ENCODE results near the gene KRT9.
"Not testable (repeated sequence)": the region's sequence is repeated elsewhere in the genome, so short reads cannot be mapped to it uniquely, and the experiment has no call there.

KRT9 gene

GRCh38 chr17:41576740-41577139 is 4.9 kb upstream of the KRT9 start:
- not testable (repeated sequence) for DNase-seq

- DNase-seq, result no peak
Measured at GRCh38 chr17:41575336-41575735, 3.5 kb upstream of the KRT9 start.

GRCh38 chr17:41567317-41567716 is 4.5 kb downstream of the KRT9 start:
- DNase-seq, result no peak

GRCh38 chr17:41565338-41565737 is 6.5 kb downstream of the KRT9 start:
- DNase-seq, result no peak

GRCh38 chr17:41563607-41564170 is 8.2 kb downstream of the KRT9 start:
- DNase-seq, result no peak

- no peak for DNase-seq
Measured at GRCh38 chr17:41561554-41561953, 10.3 kb downstream of the KRT9 start.

- no peak for DNase-seq
Measured at GRCh38 chr17:41559548-41559947, 12.3 kb downstream of the KRT9 start.

- DNase-seq, result no peak
Measured at GRCh38 chr17:41556931-41557330, 14.9 kb downstream of the KRT9 start.

- DNase-seq, result no peak
Measured at GRCh38 chr17:41556306-41556705, 15.6 kb downstream of the KRT9 start.

GRCh38 chr17:41555105-41555887 is 16.6 kb downstream of the KRT9 start:
- no peak for DNase-seq

- DNase-seq, result no peak
Measured at GRCh38 chr17:41553987-41554680, 17.7 kb downstream of the KRT9 start.

GRCh38 chr17:41553176-41553575 is 18.7 kb downstream of the KRT9 start:
- DNase-seq, result no peak

GRCh38 chr17:41552455-41552854 is 19.4 kb downstream of the KRT9 start:
- no peak for DNase-seq

GRCh38 chr17:41551365-41551764 is 20.5 kb downstream of the KRT9 start:
- no peak for DNase-seq

- no peak for DNase-seq
Measured at GRCh38 chr17:41549596-41550039, 22.2 kb downstream of the KRT9 start.

GRCh38 chr17:41548844-41549595 is 22.8 kb downstream of the KRT9 start:
- peak; percentile 78 for DNase-seq

GRCh38 chr17:41547921-41548843 is 23.7 kb downstream of the KRT9 start:
- DNase-seq, result peak; percentile 38

- no peak for DNase-seq
Measured at GRCh38 chr17:41547378-41547841, 24.4 kb downstream of the KRT9 start.

- DNase-seq, result no peak
Measured at GRCh38 chr17:41546819-41547218, 25.0 kb downstream of the KRT9 start.

- DNase-seq, result no peak
Measured at GRCh38 chr17:41545829-41546410, 25.9 kb downstream of the KRT9 start.

GRCh38 chr17:41544935-41545334 is 26.9 kb downstream of the KRT9 start:
- DNase-seq, result no peak

GRCh38 chr17:41544491-41544892 is 27.4 kb downstream of the KRT9 start:
- no peak for DNase-seq

Measured in CD4-positive, alpha-beta T cell treated with Interleukin-15 for 1 hour (primary cell).